HG02981 (cell line): Measurements from ENCODE around the gene TUT4.
"Not testable (repeated sequence)": the region's sequence is repeated elsewhere in the genome, so short reads cannot be mapped to it uniquely, and the experiment has no call there.

Experiments used
- ATAC-seq: cut with Tn5 transposase; IDR thresholded peaks from one replicate; pipeline ENCODE4 v1.9.1; 2021; ENCODE audit warnings: mild to moderate bottlenecking, moderate library complexity; ENCODE audit not compliant: unreplicated experiment

Gene TUT4

GRCh38 chr1:52552505-52553361 is at the start of gene TUT4:
Gene TUT4, minus strand, starts transcription at chr1:52553092. Its CDS starts 26,812 bp downstream, at chr1:52526280.
- peak; percentile 39 for ATAC-seq

- ATAC-seq: no peak
These were observed 49.3 kb upstream of the TUT4 start, which contains the start of gene GPX7 for GRCh38 chr1:52601991-52602855. Gene GPX7, plus strand, starts transcription at chr1:52602371. Its CDS starts 39 bp downstream, at chr1:52602410.

GRCh38 chr1:52601519-52601918 is 48.6 kb upstream of the TUT4 start:
- no peak for ATAC-seq

GRCh38 chr1:52600533-52601179 is 47.8 kb upstream of the TUT4 start:
- no peak for ATAC-seq

GRCh38 chr1:52599236-52599635 is 46.3 kb upstream of the TUT4 start:
- ATAC-seq: no peak

- no peak for ATAC-seq
These were observed 45.8 kb upstream of the TUT4 start for GRCh38 chr1:52598729-52599128.

GRCh38 chr1:52597912-52598311 is 45.0 kb upstream of the TUT4 start:
- ATAC-seq: no peak

- no peak for ATAC-seq
These were observed 42.2 kb upstream of the TUT4 start for GRCh38 chr1:52595061-52595460.

GRCh38 chr1:52593495-52593894 is 40.6 kb upstream of the TUT4 start:
- no peak for ATAC-seq

- ATAC-seq: no peak
These were observed 39.9 kb upstream of the TUT4 start for GRCh38 chr1:52592637-52593323.

GRCh38 chr1:52590266-52590665 is 37.4 kb upstream of the TUT4 start:
- no peak for ATAC-seq

- ATAC-seq: no peak
These were observed 35.6 kb upstream of the TUT4 start for GRCh38 chr1:52588535-52588934.

- ATAC-seq: no peak
These were observed 35.1 kb upstream of the TUT4 start for GRCh38 chr1:52588027-52588426.

- no peak for ATAC-seq
These were observed 32.6 kb upstream of the TUT4 start for GRCh38 chr1:52585474-52585873.

- no peak for ATAC-seq
These were observed 29.3 kb upstream of the TUT4 start for GRCh38 chr1:52582116-52582696.

GRCh38 chr1:52580283-52580682 is 27.4 kb upstream of the TUT4 start:
- no peak for ATAC-seq

- ATAC-seq: no peak
These were observed 26.5 kb upstream of the TUT4 start for GRCh38 chr1:52579415-52579814.

GRCh38 chr1:52578066-52578465 is 25.2 kb upstream of the TUT4 start:
- ATAC-seq: not testable (repeated sequence)

- ATAC-seq: no peak
These were observed 23.2 kb upstream of the TUT4 start for GRCh38 chr1:52576074-52576473.

- no peak for ATAC-seq
These were observed 21.7 kb upstream of the TUT4 start for GRCh38 chr1:52574594-52574993.
